Endothelial cell of umbilical vein (primary cell): ENCODE data around the gene HYI. TPM values are rescaled to one million over a fixed set of nuclear protein-coding genes. Genes with fewer than 3 reads are reported as not detected.

Experiments
- BruUV-seq: library from RNA; stranded (reverse); fragments of 400-500 nt; replicated peaks from 2 replicates; lab custom pipeline; 2021; lab: Mats Ljungman, UMichigan
- CTCF ChIA-PET: fragments of 300-600, 350-600 bp; sonication (Branson Sonifier 250); formaldehyde crosslinking; loops from one replicate; lab custom pipeline; 2021; ENCODE audit warnings: antibody characterized with exemption, inconsistent platforms; lab: Charles Lee
- POLR2A ChIA-PET: fragments of 300-600, 350-600 bp; sonication (Branson Sonifier 250); formaldehyde crosslinking; loops from one replicate; lab custom pipeline; 2021; ENCODE audit warnings: antibody characterized with exemption, inconsistent platforms; lab: Charles Lee
- DNase-seq: peaks from one replicate; pipeline ENCODE4 v3.0.0-alpha.2; 2011; ENCODE audit warnings: low read depth, low spot score
- FAIRE-seq: peaks from 2 replicates; lab custom pipeline; 2011; peaks lifted over from hg19 to GRCh38; lab: Jason Lieb, UNC
- H2AFZ ChIP-seq: 2 replicates; pipeline ENCODE4 v1.6.0; 2012; ENCODE audit warnings: low read depth, low read length, control low read depth, inconsistent platforms
- H3K27ac ChIP-seq: 2 replicates; pipeline ENCODE4 v1.5.1; 2011; ENCODE audit warnings: low read depth, mild to moderate bottlenecking, control low read depth, low read length, moderate library complexity; ENCODE audit not compliant: insufficient read depth
- H3K27me3 ChIP-seq, 2 experiments: 2 replicates each; pipeline versions ENCODE4 v1.6.0 to v1.6.1; 2011; ENCODE audit warnings: low read length in 2 of 2, mixed read lengths in 1 of 2; ENCODE audit not compliant: control insufficient read depth in 2 of 2, insufficient read depth in 2 of 2
- H3K36me3 ChIP-seq, 2 experiments: 2 replicates in 1 of 2; 3 replicates in 1 of 2; pipeline ENCODE4 v1.5.1; 2011; ENCODE audit warnings: low read length in 2 of 2, mild to moderate bottlenecking in 1 of 2, moderate library complexity in 1 of 2; ENCODE audit not compliant: control insufficient read depth in 2 of 2, insufficient read depth in 2 of 2; ENCODE audit errors: extremely low read depth in 1 of 2
- H3K4me1 ChIP-seq: 3 replicates; pipeline ENCODE4 v1.5.1; 2011; ENCODE audit warnings: mild to moderate bottlenecking, low read length; ENCODE audit not compliant: control insufficient read depth, insufficient read depth; ENCODE audit errors: extremely low read depth
- H3K4me2 ChIP-seq: 2 replicates; pipeline ENCODE4 v1.6.1; 2011; ENCODE audit warnings: low read length, control low read depth, mixed read lengths; ENCODE audit not compliant: insufficient read depth
- H3K4me3 ChIP-seq, 3 experiments: fragments of 200-600 bp in 1 of 3; sonication (generic), shearing (Covaris generic) in 1 of 3; replicated peaks in 1 of 3; 2 replicates each; pipeline ENCODE4 v1.5.1; 2011 to 2016; ENCODE audit warnings: control low read depth in 3 of 3, low read length in 3 of 3, mild to moderate bottlenecking in 2 of 3, inconsistent platforms in 1 of 3, low read depth in 1 of 3, moderate library complexity in 1 of 3; ENCODE audit not compliant: insufficient read depth in 1 of 3
- H3K79me2 ChIP-seq: 2 replicates; pipeline ENCODE4 v1.6.0; 2012; ENCODE audit warnings: low read length, inconsistent platforms; ENCODE audit not compliant: control insufficient read depth, insufficient read depth
- H3K9ac ChIP-seq: replicated peaks from 2 replicates; pipeline ENCODE3; 2011; ENCODE audit warnings: low read length, control low read depth; ENCODE audit not compliant: insufficient read depth; ENCODE audit errors: extremely low read depth
- H3K9me1 ChIP-seq: replicated peaks from 3 replicates; pipeline ENCODE4 v1.6.0; 2011; ENCODE audit warnings: mild to moderate bottlenecking, low read length; ENCODE audit not compliant: control insufficient read depth, insufficient read depth; ENCODE audit errors: extremely low read depth
- H3K9me3 ChIP-seq: replicated peaks from 2 replicates; pipeline ENCODE4 v1.5.1; 2012; ENCODE audit warnings: low read length, inconsistent platforms; ENCODE audit not compliant: control insufficient read depth, insufficient read depth
- H4K20me1 ChIP-seq: replicated peaks from 2 replicates; pipeline ENCODE3; 2011; ENCODE audit warnings: mild to moderate bottlenecking, low read length; ENCODE audit not compliant: control insufficient read depth, insufficient read depth; ENCODE audit errors: extremely low read depth
- CTCF ChIP-seq, 2 donors: IDR thresholded peaks; 1 replicate in 1 of 2; 2 replicates in 1 of 2; pipeline ENCODE4 v1.5.1; 2011; ENCODE audit warnings: low read length in 2 of 2, mild to moderate bottlenecking in 2 of 2, moderate library complexity in 2 of 2, control low read depth in 1 of 2, inconsistent platforms in 1 of 2, low read depth in 1 of 2; ENCODE audit not compliant: insufficient read depth in 1 of 2; ENCODE audit errors: extremely low read depth in 1 of 2
- EZH2 ChIP-seq: IDR thresholded peaks from 2 replicates; pipeline ENCODE4 v1.6.1; 2012; ENCODE audit warnings: borderline replicate concordance, low read depth, mild to moderate bottlenecking, moderate library complexity, low read length, inconsistent platforms; ENCODE audit not compliant: severe bottlenecking
- FOS ChIP-seq: IDR thresholded peaks from 2 replicates; pipeline ENCODE4 v1.6.1; 2011; ENCODE audit warnings: mild to moderate bottlenecking, low read length, moderate library complexity, borderline replicate concordance; ENCODE audit not compliant: insufficient read depth
- GATA2 ChIP-seq: IDR thresholded peaks from 2 replicates; pipeline ENCODE4 v1.7.0; 2011; ENCODE audit warnings: low read depth, mild to moderate bottlenecking, moderate library complexity, mixed read lengths, low read length; ENCODE audit not compliant: insufficient read length, insufficient read depth
- JUN ChIP-seq: IDR thresholded peaks from 2 replicates; pipeline ENCODE4 v1.6.1; 2011; ENCODE audit warnings: borderline replicate concordance, low read depth; ENCODE audit not compliant: insufficient read length, insufficient read depth
- MAX ChIP-seq: IDR thresholded peaks from 2 replicates; pipeline ENCODE4 v1.6.1; 2011; ENCODE audit not compliant: insufficient read depth, insufficient read length
- MYC ChIP-seq: IDR thresholded peaks from one replicate; pipeline ENCODE4 v1.6.1; 2011; ENCODE audit warnings: mild to moderate bottlenecking, low read depth, low read length
- POLR2A ChIP-seq: IDR thresholded peaks from 2 replicates; pipeline ENCODE4 v1.6.1; 2012; ENCODE audit warnings: low read depth, mild to moderate bottlenecking, control low read depth, low read length
- POLR2AphosphoS5 ChIP-seq: IDR thresholded peaks from 2 replicates; pipeline ENCODE4 v1.6.1; 2012; ENCODE audit warnings: low read depth, mild to moderate bottlenecking, control low read depth, low read length, moderate library complexity; ENCODE audit not compliant: insufficient read depth
- dilution Hi-C: fragments of 300-500 bp; cut with MboI; formaldehyde crosslinking; loops from one replicate; pipeline ENCODE4 v1.15.0; 2019; ENCODE audit warnings: low sequenced_read_pairs; ENCODE audit not compliant: extremely low pct_ligation_motif_present
- intact Hi-C: fragments of 100-400 bp; cut with micrococcal nuclease; formaldehyde crosslinking; loops from one replicate; pipeline ENCODE4 v1.10.0; 2022
- polyA plus RNA-seq, 4 experiments: library from polyadenylated mRNA; depleted of rRNA in 3 of 4; stranded (reverse) in 3 of 4; unstranded in 1 of 4; fragments of >200 nt; gene quantifications; 2 replicates each; pipeline versions ENCODE4 v1.2.1 to v1.2.3, GENCODE V29; 2011 to 2012; ENCODE audit warnings: missing spikeins in 1 of 4
- total RNA-seq: library from RNA; stranded (reverse); gene quantifications from 2 replicates; pipeline ENCODE4 v1.2.3, GENCODE V29; 2021

Gene HYI
- total and polyA plus RNA-seq, 2 donors (not counting 3 experiments of a cell fraction or from before 2014, with no cell fraction given) = 324 to 342 TPM

DNA sequence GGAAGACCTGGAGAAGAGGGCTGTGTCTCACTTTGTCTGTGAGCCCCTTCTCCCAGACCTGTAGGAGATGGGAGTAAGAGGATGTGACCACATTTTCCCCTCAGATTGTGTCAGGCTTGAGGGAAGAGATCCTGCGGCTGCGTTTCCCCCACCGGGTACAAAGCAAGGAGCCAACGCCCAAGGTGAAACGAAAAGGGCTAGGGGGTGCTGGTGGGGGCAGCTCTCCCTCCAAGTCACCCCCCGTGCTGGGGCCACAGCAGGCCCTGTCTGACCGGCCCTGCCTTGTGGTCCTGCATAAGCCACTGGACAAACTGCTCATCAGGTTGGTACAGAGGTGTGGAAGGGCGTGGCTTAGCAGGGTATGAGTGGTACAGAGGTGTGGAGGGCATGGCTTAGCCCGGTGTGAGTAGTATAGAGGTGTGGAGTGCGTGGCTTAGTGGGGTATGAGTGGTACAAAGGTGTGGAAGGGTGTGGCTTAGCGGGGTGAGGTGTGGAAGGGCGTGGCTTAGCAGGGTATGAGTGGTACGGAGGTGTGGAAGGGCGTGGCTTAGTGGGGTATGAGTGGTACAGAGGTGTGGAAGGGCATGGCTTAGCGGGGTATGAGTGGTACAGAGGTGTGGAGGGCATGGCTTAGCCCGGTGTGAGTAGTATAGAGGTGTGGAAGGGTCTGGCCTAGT lies 30.6 kb downstream of the HYI start:
- Histone ChIP-seq H2AFZ (no peak overlapping the region), H3K79me2 (no peaks in the 10 kb centered on the region), H3K9me3 (no peaks in the 10 kb centered on the region), H3K4me2 (no peak overlapping the region), H3K4me3 (no peak overlapping the region), H3K27ac (no peak overlapping the region), H3K9me1 (no peaks in the 10 kb centered on the region), H3K36me3 (peaks cover 13 to 85% of the 10 kb centered on the region in 2 experiments), H3K27me3 (no peaks in the 10 kb centered on the region), H4K20me1 (no peaks in the 10 kb centered on the region), H3K9ac (no peak overlapping the region), H3K4me1 (no peaks in the 10 kb centered on the region)
- no peak for TF ChIP-seq GATA2
- no peak for TF ChIP-seq CTCF (IDR thresholded peaks at IDR 0.05; ENCODE audit: extremely low read depth in 1 of 2, insufficient read depth in 1 of 2, low read depth in 1 of 2, low read length in 2 of 2)
- dilution Hi-C loops = loop anchor here (25.0 kb wide), 1 partner anchor 186 kb away; no protein-coding TSS in a partner anchor
- FAIRE-seq (no peak), DNase-seq (no peak)
- BruUV-seq = no TSS peak
- intact Hi-C loops = no loop called here
- CTCF ChIA-PET = no interaction called here
- POLR2A ChIA-PET = no interaction called here

DNA sequence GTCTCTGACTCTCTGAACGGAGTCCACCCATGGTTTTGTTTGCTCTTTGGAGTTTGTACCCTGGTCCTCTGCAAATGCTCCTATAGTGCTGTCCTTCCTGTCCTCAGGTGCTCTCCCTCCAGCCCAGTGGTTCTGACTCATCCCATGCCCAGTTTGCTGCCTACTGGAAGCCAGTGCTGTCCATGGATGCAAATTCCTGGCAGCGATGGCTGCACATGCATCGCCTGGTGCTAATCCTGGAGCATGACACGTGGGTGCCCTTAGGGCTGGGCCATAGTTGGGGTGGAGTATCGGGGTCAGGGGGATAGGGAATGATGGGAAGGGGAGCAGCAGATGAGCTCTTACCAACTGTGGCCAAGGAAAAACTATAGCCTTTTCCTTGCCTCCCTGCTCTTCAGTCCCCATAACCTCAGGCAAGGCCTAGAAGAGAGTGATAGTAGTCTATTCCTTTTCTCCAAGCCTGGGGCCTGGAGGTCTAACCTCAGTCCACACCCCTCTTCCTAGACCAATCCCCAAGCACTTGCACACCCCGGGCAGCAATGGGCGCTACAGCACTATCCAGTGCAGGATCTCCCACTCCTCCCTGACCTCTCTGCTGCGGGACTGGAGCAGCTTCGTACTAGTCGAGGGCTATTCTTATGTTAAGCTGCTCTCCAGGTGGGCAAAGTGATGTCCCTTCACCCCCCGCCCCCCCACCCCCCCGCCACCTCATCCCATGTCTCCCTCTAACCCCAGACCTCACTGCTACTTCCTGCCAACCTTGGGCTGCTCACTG lies 31.6 kb downstream of the HYI start:
- Histone ChIP-seq H2AFZ (no peak overlapping the region), H3K4me3 (no peak overlapping the region), H3K27ac (no peak overlapping the region), H3K9ac (no peak overlapping the region), H3K27me3 (no peaks in the 10 kb centered on the region), H3K4me2 (no peak overlapping the region), H3K79me2 (no peaks in the 10 kb centered on the region), H3K36me3 (peaks cover 10 to 76% of the 10 kb centered on the region in 2 experiments), H4K20me1 (no peaks in the 10 kb centered on the region), H3K9me1 (no peaks in the 10 kb centered on the region), H3K4me1 (no peaks in the 10 kb centered on the region), H3K9me3 (no peaks in the 10 kb centered on the region)
- FAIRE-seq (no peak), DNase-seq (no peak)
- ChIA-PET POLR2A (no interaction called here), CTCF (interaction anchor here (2.0 kb wide), 1 partner anchor 195 kb away, joined by 4 read pairs; no protein-coding TSS in a partner anchor)
- TF ChIP-seq POLR2AphosphoS5 (no peak), EZH2 (no peak), POLR2A (no peak), JUN (no peak), FOS (no peak), MYC (no peak), MAX (no peak), CTCF (IDR thresholded peaks at IDR 0.05; ENCODE audit: extremely low read depth in 1 of 2, insufficient read depth in 1 of 2, low read depth in 1 of 2, low read length in 2 of 2) (no peak)
- BruUV-seq = no TSS peak
- intact Hi-C loops = no loop called here
- dilution Hi-C loops = loop anchor here (25.0 kb wide), 1 partner anchor 185 kb away; no protein-coding TSS in a partner anchor
